A673 (cell line): ENCODE data around the gene NAT8L. TPM values are rescaled to one million over a fixed set of nuclear protein-coding genes. Genes with fewer than 3 reads are reported as not detected.

ENCODE experiments used
- BruUV-seq: library from RNA; stranded (reverse); fragments of 400-500 nt; replicated peaks from 2 replicates; lab custom pipeline; 2021; lab: Mats Ljungman, UMichigan
- CTCF ChIA-PET: fragments of 300-600 bp; sonication (Branson Sonifier 250); formaldehyde crosslinking; loops from one replicate; lab custom pipeline; 2022; ENCODE audit warnings: antibody characterized with exemption; lab: Charles Lee
- POLR2A ChIA-PET: fragments of 300-600 bp; sonication (Branson Sonifier 250); formaldehyde crosslinking; loops from one replicate; lab custom pipeline; 2022; ENCODE audit warnings: antibody characterized with exemption; ENCODE audit not compliant: low non-redundant PET; lab: Charles Lee
- DNase-seq: peaks from one replicate; pipeline ENCODE4 v3.0.0-alpha.2; 2015; ENCODE audit warnings: low spot score
- H3K27ac ChIP-seq: fragments of 200-600 bp; sonication (generic); 2 replicates; pipeline ENCODE4 v1.5.1; 2016; ENCODE audit warnings: mixed run types, low read depth, mild to moderate bottlenecking, mixed read lengths, antibody characterized with exemption, low read length; ENCODE audit not compliant: poor library complexity, severe bottlenecking
- H3K27me3 ChIP-seq: fragments of 200-600 bp; sonication (generic); replicated peaks from 2 replicates; pipeline ENCODE4 v1.6.1; 2017; ENCODE audit warnings: mixed run types, low read depth, mild to moderate bottlenecking, mixed read lengths, antibody characterized with exemption, low read length; ENCODE audit not compliant: insufficient read depth, poor library complexity
- H3K36me3 ChIP-seq: fragments of 200-600 bp; sonication (generic); 2 replicates; pipeline ENCODE4 v1.6.1; 2016; ENCODE audit warnings: mixed run types, mild to moderate bottlenecking, mixed read lengths, antibody characterized with exemption, low read length; ENCODE audit not compliant: insufficient read depth, poor library complexity, severe bottlenecking
- H3K4me1 ChIP-seq: fragments of 200-600 bp; sonication (generic); 2 replicates; pipeline ENCODE4 v1.6.1; 2017; ENCODE audit warnings: mixed run types, mild to moderate bottlenecking, mixed read lengths, antibody characterized with exemption, low read length; ENCODE audit not compliant: insufficient read depth, poor library complexity, severe bottlenecking
- H3K4me3 ChIP-seq: fragments of 200-600 bp; sonication (generic); 2 replicates; pipeline ENCODE4 v1.5.1; 2016; ENCODE audit warnings: low read depth, mixed run types, mild to moderate bottlenecking, mixed read lengths, low read length; ENCODE audit not compliant: poor library complexity, severe bottlenecking
- H3K9me3 ChIP-seq: fragments of 200-600 bp; sonication (generic); 2 replicates; pipeline ENCODE4 v1.6.1; 2016; ENCODE audit warnings: mixed run types, low read depth, mild to moderate bottlenecking, mixed read lengths, antibody characterized with exemption, low read length; ENCODE audit not compliant: poor library complexity, severe bottlenecking
- CTCF ChIP-seq: fragments of 300-800, 200-600 bp; sonication (generic); conservative IDR thresholded peaks from 2 replicates; pipeline ENCODE4 v1.5.1; 2017; ENCODE audit warnings: low read depth, mild to moderate bottlenecking, antibody characterized with exemption, low read length, moderate library complexity, mixed read lengths
- EZH2 ChIP-seq: fragments of 200-600 bp; sonication (generic); IDR thresholded peaks from 2 replicates; pipeline ENCODE4 v1.6.1; 2017; ENCODE audit warnings: borderline replicate concordance, low read depth, mild to moderate bottlenecking, mixed read lengths, antibody characterized with exemption, low read length; ENCODE audit not compliant: poor library complexity, severe bottlenecking
- intact Hi-C: fragments of 100-400 bp; cut with micrococcal nuclease; formaldehyde crosslinking; loops from one replicate; pipeline ENCODE4 v1.10.0; 2022; ENCODE audit not compliant: unreplicated experiment
- total RNA-seq: library from RNA; stranded (reverse); gene quantifications from 2 replicates; pipeline ENCODE4 v1.2.3, GENCODE V29; 2021

Gene NAT8L
- total RNA-seq, 1 experiment from 2014 or later = 2.5 TPM

GRCh38 chr4:2089222-2089621 is 30.1 kb downstream of the NAT8L start:
- Histone ChIP-seq H3K4me1 (no peaks in the 10 kb centered on the region), H3K27me3 (peaks cover 5% of the 10 kb centered on the region), H3K27ac (no peak overlapping the region), H3K36me3 (no peaks in the 10 kb centered on the region), H3K9me3 (no peaks in the 10 kb centered on the region), H3K4me3 (no peak overlapping the region)
- ChIA-PET CTCF (no interaction called here), POLR2A (no interaction called here)
- no TSS peak for BruUV-seq
- intact Hi-C loops = no loop called here
- TF ChIP-seq EZH2 (no peak), CTCF (no peak)
- no peak for DNase-seq

- ChIA-PET POLR2A (no interaction called here), CTCF (no interaction called here)
- no peak for DNase-seq
- H3K4me3 ChIP-seq = no peak overlapping the region
- intact Hi-C loops = no loop called here
- no peak for TF ChIP-seq CTCF
- TF ChIP-seq EZH2 = no peak
- BruUV-seq = no TSS peak
- H3K36me3 ChIP-seq = no peaks in the 10 kb centered on the region
- peaks cover 5% of the 10 kb centered on the region for H3K27me3 ChIP-seq
- H3K27ac ChIP-seq = no peak overlapping the region
- H3K9me3 ChIP-seq = no peaks in the 10 kb centered on the region
- H3K4me1 ChIP-seq = no peaks in the 10 kb centered on the region
Measured at GRCh38 chr4:2090642-2091041, 31.5 kb downstream of the NAT8L start.

GRCh38 chr4:2091990-2092668 is 33.0 kb downstream of the NAT8L start:
- intact Hi-C loops = no loop called here
- ChIA-PET POLR2A (interaction anchor here (0.7 kb wide), 1 partner anchor 434 kb away, joined by 3 read pairs; no protein-coding TSS in a partner anchor), CTCF (no interaction called here)
- peaks cover 5% of the 10 kb centered on the region for H3K27me3 ChIP-seq
- H3K4me3 ChIP-seq = no peak overlapping the region
- TF ChIP-seq CTCF (no peak), EZH2 (no peak)
- H3K36me3 ChIP-seq = no peaks in the 10 kb centered on the region
- no TSS peak for BruUV-seq
- H3K27ac ChIP-seq = no peak overlapping the region
- H3K9me3 ChIP-seq = no peaks in the 10 kb centered on the region
- no peaks in the 10 kb centered on the region for H3K4me1 ChIP-seq
- no peak for DNase-seq
